Right ventricle myocardium superior (tissue), 1 donor: ENCODE measurements around the gene TAPBP. TPM values are rescaled to one million over a fixed set of nuclear protein-coding genes. Genes with fewer than 3 reads are reported as not detected.
"Not testable (repeated sequence)": the region's sequence is repeated elsewhere in the genome, so short reads cannot be mapped to it uniquely, and the experiment has no call there.

Experiments used
- ATAC-seq: fragments of 200-7000 bp; cut with Tn5 transposase; one replicate; pipeline ENCODE4 v1.9.1; 2020; ENCODE audit warnings: mild to moderate bottlenecking; ENCODE audit not compliant: poor library complexity
- DNase-seq: peaks from one replicate; pipeline ENCODE4 v3.0.0-alpha.2; 2020
- intact Hi-C: fragments of 100-400 bp; cut with DNase I; formaldehyde crosslinking; loops from one replicate; pipeline ENCODE4 v1.11.2; 2022
- long read RNA-seq: library from polyadenylated mRNA; unstranded; transcript quantifications from one replicate; pipeline ENCODE4 v2.0.0, GENCODE V29; 2021
- total RNA-seq: library from RNA; stranded (reverse); fragmentation: NEBNext Ultra II Directional; extraction: Animal tissue kit (Norgen Biotek cat#: 25700); gene quantifications from one replicate; pipeline ENCODE4 v1.2.1, GENCODE V29; 2021
- donor health status: DM: no; HTN: yes; CAD: no; lungs with severe emphysema.

TAPBP gene
- total RNA-seq: 78.2 TPM
- long read RNA-seq, transcript TAPBP-234 (8 exons, 3,759 nt): major isoform, 81 of 164 reads
- long read RNA-seq, partial matches to known transcripts: 56 of 164 reads
- long read RNA-seq, other reads (novel, unspliced or antisense): 25 of 164 reads

GRCh38 chr6:33313709-33314514 is at the start of gene TAPBP:
TSS of gene TAPBP (minus strand) at chr6:33314078. CDS start at chr6:33314041, 37 bp downstream.
- intact Hi-C loops: no loop called here
- peak; percentile 34 for ATAC-seq
- peak; percentile 73 for DNase-seq

GRCh38 chr6:33363486-33363885 is 49.6 kb upstream of the TAPBP start:
- intact Hi-C loops, ATAC-seq, DNase-seq: not testable (repeated sequence)

GRCh38 chr6:33359331-33359730 is 45.5 kb upstream of the TAPBP start:
- intact Hi-C loops: no loop called here
- DNase-seq (no peak), ATAC-seq (no peak)

- DNase-seq, intact Hi-C loops, ATAC-seq: not testable (repeated sequence)
Observed at GRCh38 chr6:33357160-33357871, 43.4 kb upstream of the TAPBP start.

GRCh38 chr6:33356295-33356694 is 42.4 kb upstream of the TAPBP start:
- intact Hi-C loops: no loop called here
- no peak for ATAC-seq

GRCh38 chr6:33355860-33356259 is 42.0 kb upstream of the TAPBP start:
- intact Hi-C loops, ATAC-seq, DNase-seq: not testable (repeated sequence)

More at GRCh38 chr6:33356295-33356694, 42.4 kb upstream of the TAPBP start:
- no peak for DNase-seq

- ATAC-seq (no peak), DNase-seq (no peak)
- intact Hi-C loops: no loop called here
Observed at GRCh38 chr6:33347816-33348215, 33.9 kb upstream of the TAPBP start.

- ATAC-seq, DNase-seq, intact Hi-C loops: not testable (repeated sequence)
Observed at GRCh38 chr6:33346972-33347371, 33.1 kb upstream of the TAPBP start.

GRCh38 chr6:33344701-33345697 is 31.1 kb upstream of the TAPBP start:
- DNase-seq (peak; percentile 60), ATAC-seq (peak; percentile 66)
- intact Hi-C loops: no loop called here

GRCh38 chr6:33343953-33344611 is 30.2 kb upstream of the TAPBP start:
- no peak for ATAC-seq
- no peak for DNase-seq
- intact Hi-C loops: no loop called here

- intact Hi-C loops, ATAC-seq, DNase-seq: not testable (repeated sequence)
Observed at GRCh38 chr6:33343606-33343952, 29.7 kb upstream of the TAPBP start.

- intact Hi-C loops: no loop called here
- ATAC-seq: no peak
- no peak for DNase-seq
Observed at GRCh38 chr6:33339193-33339592, 25.3 kb upstream of the TAPBP start.

GRCh38 chr6:33336495-33336894 is 22.6 kb upstream of the TAPBP start:
- ATAC-seq (no peak), DNase-seq (no peak)
- intact Hi-C loops: no loop called here

GRCh38 chr6:33335916-33336315 is 22.0 kb upstream of the TAPBP start:
- DNase-seq: no peak
- ATAC-seq: no peak
- intact Hi-C loops: no loop called here

GRCh38 chr6:33333666-33334065 is 19.8 kb upstream of the TAPBP start:
- DNase-seq (no peak), ATAC-seq (no peak)
- intact Hi-C loops: no loop called here

GRCh38 chr6:33330736-33331135 is 16.9 kb upstream of the TAPBP start:
- ATAC-seq (no peak), DNase-seq (no peak)
- intact Hi-C loops: no loop called here

GRCh38 chr6:33329058-33329457 is 15.2 kb upstream of the TAPBP start:
- DNase-seq: no peak
- intact Hi-C loops: no loop called here
- ATAC-seq: no peak

- ATAC-seq: no peak
- DNase-seq: no peak
- intact Hi-C loops: no loop called here
Observed at GRCh38 chr6:33324125-33324524, 10.2 kb upstream of the TAPBP start.
